Chondrocyte (in vitro differentiated cells): ENCODE measurements around the gene LRBA. TPM values are rescaled to one million over a fixed set of nuclear protein-coding genes. Genes with fewer than 3 reads are reported as not detected.

Source experiments
- DNase-seq: peaks from one replicate; pipeline ENCODE4 v3.0.0; 2021; ENCODE audit warnings: mixed read lengths, low spot score
- H3K27ac Mint-ChIP-seq: one replicate; pipeline ENCODE4 v1.8.0; 2021; ENCODE audit warnings: mild to moderate bottlenecking, moderate library complexity, mixed read lengths; ENCODE audit not compliant: unreplicated experiment
- H3K27me3 Mint-ChIP-seq: 2 replicates; pipeline ENCODE4 v1.8.0; 2021; ENCODE audit warnings: low read depth, mixed read lengths
- H3K36me3 Mint-ChIP-seq: 2 replicates; pipeline ENCODE4 v1.8.0; 2021; ENCODE audit warnings: low read depth, mixed read lengths
- H3K4me1 Mint-ChIP-seq: 2 replicates; pipeline ENCODE4 v1.8.0; 2021; ENCODE audit warnings: low read depth, mild to moderate bottlenecking, mixed read lengths
- H3K4me3 Mint-ChIP-seq: one replicate; pipeline ENCODE4 v1.8.0; 2021; ENCODE audit warnings: mild to moderate bottlenecking, moderate library complexity, mixed read lengths; ENCODE audit not compliant: unreplicated experiment
- H3K9me3 Mint-ChIP-seq: 2 replicates; pipeline ENCODE4 v1.8.0; 2021; ENCODE audit warnings: low read depth, mixed read lengths
- total RNA-seq: library from RNA; stranded (reverse); gene quantifications from 3 replicates; pipeline ENCODE4 v1.2.1, GENCODE V29; 2021
- TF ChIP-seq, protein P1 (sequence below): fragments of 200-600 bp; sonication (generic); IDR thresholded peaks from 2 replicates; pipeline ENCODE4 v1.5.0; 2021; ENCODE audit warnings: antibody characterized with exemption, mild to moderate bottlenecking, moderate library complexity

LRBA gene
- total RNA-seq, 1 donor from 2014 or later, result 19.7 TPM

DNA sequence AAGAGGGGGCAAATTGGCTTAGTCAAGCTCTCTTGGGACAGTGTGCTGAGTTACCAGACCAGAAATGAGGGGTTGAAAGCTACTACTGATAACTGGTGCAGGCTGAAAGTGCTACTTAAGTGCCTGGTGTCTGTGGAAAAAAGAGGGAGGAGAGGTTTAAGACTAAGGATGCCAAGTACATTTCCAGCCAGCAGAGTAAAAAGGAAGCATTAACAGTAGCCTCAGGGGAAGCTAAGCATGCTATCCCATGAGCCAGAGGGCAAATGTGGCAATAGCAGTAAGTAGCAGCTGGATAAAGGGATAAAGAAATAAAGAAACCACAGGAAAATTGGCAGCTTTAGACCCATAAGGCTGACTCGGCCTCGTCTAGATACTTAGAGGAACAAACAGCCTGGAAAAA, 629.5 kb downstream of the LRBA start:
- H3K4me3 Mint-ChIP-seq, result no peak overlapping the region
- TF ChIP-seq, protein P1, sequence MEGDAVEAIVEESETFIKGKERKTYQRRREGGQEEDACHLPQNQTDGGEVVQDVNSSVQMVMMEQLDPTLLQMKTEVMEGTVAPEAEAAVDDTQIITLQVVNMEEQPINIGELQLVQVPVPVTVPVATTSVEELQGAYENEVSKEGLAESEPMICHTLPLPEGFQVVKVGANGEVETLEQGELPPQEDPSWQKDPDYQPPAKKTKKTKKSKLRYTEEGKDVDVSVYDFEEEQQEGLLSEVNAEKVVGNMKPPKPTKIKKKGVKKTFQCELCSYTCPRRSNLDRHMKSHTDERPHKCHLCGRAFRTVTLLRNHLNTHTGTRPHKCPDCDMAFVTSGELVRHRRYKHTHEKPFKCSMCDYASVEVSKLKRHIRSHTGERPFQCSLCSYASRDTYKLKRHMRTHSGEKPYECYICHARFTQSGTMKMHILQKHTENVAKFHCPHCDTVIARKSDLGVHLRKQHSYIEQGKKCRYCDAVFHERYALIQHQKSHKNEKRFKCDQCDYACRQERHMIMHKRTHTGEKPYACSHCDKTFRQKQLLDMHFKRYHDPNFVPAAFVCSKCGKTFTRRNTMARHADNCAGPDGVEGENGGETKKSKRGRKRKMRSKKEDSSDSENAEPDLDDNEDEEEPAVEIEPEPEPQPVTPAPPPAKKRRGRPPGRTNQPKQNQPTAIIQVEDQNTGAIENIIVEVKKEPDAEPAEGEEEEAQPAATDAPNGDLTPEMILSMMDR, result no peak
- no peaks in the 10 kb centered on the region for H3K36me3 Mint-ChIP-seq
- H3K27ac Mint-ChIP-seq, result peak overlapping the region; percentile 62
- peaks cover 32% of the 10 kb centered on the region for H3K4me1 Mint-ChIP-seq
- H3K27me3 Mint-ChIP-seq, result no peaks in the 10 kb centered on the region
- no peak for DNase-seq
- H3K9me3 Mint-ChIP-seq, result no peaks in the 10 kb centered on the region

DNA sequence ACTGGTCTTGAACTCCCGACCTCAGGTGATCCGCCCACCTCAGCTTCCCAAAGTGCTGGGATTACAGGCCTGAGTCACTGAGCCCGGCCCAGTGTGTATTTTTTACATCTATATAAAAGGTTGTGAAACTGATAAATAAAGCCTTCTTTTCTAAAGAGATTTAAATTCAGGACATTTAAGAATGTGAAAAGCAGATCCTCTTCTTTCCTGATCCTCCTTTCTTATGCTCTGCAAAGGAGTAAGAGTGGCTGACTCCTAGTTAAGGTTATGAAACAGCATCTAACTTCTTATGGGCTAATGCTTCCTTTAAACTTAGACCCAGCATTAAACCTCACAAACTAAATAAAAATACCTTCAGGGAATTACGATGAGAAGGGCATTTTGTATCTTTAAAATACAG, 630.8 kb downstream of the LRBA start:
- H3K36me3 Mint-ChIP-seq, result no peaks in the 10 kb centered on the region
- H3K4me3 Mint-ChIP-seq, result no peak overlapping the region
- TF ChIP-seq, protein P1, result no peak
- H3K9me3 Mint-ChIP-seq, result no peaks in the 10 kb centered on the region
- peaks cover 30% of the 10 kb centered on the region for H3K4me1 Mint-ChIP-seq
- no peak for DNase-seq
- no peak overlapping the region for H3K27ac Mint-ChIP-seq
- no peaks in the 10 kb centered on the region for H3K27me3 Mint-ChIP-seq

DNA sequence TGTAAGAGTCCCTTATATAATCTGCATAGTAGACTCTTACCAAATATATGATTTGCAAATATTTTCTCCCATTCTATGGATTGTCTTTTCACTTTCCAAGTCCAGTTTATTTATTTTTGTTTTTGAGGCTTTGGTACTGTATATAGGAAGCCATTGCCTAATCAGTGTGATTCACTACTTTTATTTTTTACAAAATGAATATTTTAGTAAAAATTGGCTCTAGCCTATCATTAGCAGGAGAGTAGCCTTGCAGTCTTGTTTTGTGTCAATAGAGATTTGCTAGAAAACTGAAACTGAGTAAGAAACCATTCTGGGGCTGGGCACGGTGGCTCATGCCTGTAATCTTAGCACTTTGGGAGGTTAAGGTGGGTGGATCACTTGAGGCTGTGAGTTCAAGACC, 633.1 kb downstream of the LRBA start:
- Mint-ChIP-seq H3K4me1 (peaks cover 30% of the 10 kb centered on the region), H3K27me3 (no peaks in the 10 kb centered on the region), H3K4me3 (no peak overlapping the region), H3K27ac (no peak overlapping the region), H3K36me3 (no peaks in the 10 kb centered on the region), H3K9me3 (no peaks in the 10 kb centered on the region)
- no peak for DNase-seq
- TF ChIP-seq, protein P1, result no peak

DNA sequence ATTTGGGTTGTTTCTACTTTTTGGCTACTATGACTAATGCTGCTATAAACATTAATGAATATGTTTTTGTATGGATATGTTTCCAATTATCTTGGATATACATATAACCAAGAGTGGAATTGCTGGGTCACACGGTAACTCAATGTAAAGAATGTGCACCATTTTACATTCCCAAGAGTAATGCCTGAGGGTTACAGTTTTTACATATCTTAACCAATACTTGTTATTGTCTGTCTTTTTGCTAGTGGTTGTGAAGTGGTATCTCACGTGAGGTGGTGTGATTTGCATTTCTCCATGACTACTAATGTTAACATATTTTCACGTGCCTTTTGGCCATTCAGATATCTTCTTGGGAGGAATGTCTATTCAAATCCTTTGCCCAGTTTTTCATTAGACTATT, 633.5 kb downstream of the LRBA start:
- Mint-ChIP-seq H3K36me3 (no peaks in the 10 kb centered on the region), H3K27ac (peak overlapping the region; percentile 9), H3K9me3 (no peaks in the 10 kb centered on the region), H3K4me3 (no peak overlapping the region), H3K27me3 (no peaks in the 10 kb centered on the region), H3K4me1 (peaks cover 30% of the 10 kb centered on the region)
- TF ChIP-seq, protein P1, result no peak
- no peak for DNase-seq

DNA sequence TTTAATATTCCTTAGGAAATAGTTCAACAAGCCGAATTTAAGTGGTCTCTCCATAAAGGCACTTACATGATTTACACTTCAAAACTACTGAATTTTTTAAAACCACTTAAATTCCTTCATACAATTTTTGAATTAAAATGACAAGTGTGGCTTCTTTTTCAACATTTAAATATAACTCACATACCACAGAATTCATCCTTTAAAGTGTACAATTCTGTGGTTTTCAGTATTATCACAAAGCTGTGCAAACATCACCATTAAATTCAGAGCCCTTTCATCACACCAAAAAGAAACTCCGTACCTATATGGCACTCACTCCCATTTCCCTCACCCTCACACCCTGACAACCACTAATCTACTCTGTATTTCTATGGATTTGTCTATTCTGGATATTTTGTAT, 634.0 kb downstream of the LRBA start:
- Mint-ChIP-seq H3K36me3 (no peaks in the 10 kb centered on the region), H3K4me3 (no peak overlapping the region), H3K9me3 (no peaks in the 10 kb centered on the region), H3K27ac (peak overlapping the region; percentile 66), H3K4me1 (peaks cover 30% of the 10 kb centered on the region), H3K27me3 (no peaks in the 10 kb centered on the region)
- TF ChIP-seq, protein P1, result no peak
- DNase-seq, result no peak
